ENCODE data around the gene PHLDA2. TPM values are rescaled to one million over a fixed set of nuclear protein-coding genes. Genes with fewer than 3 reads are reported as not detected.

PHLDA2 gene
- total and polyA plus RNA-seq, 2 donors (not counting 1 experiment from before 2014, with no cell fraction given): 1.4 TPM; not detected in 1

- intact Hi-C loops (cut with micrococcal nuclease): no loop called here
- POLR2A ChIA-PET: no interaction called here
Measured at GRCh38 chr11:2911088-2911784, 18.0 kb downstream of the PHLDA2 start.

More at GRCh38 chr11:2911088-2911784, 18.0 kb downstream of the PHLDA2 start:
- 90% methylated on average over 18 of the region's 18 CpGs for WGBS (ENCODE audit: insufficient coverage)
- no peak overlapping the region for H3K9ac ChIP-seq (ENCODE audit: low read length)
- no peak overlapping the region for H2AFZ ChIP-seq (ENCODE audit: insufficient read depth, low read depth, low read length, poor library complexity, severe bottlenecking)
- Mint-ChIP-seq H3K4me1 (peaks cover 15% of the 10 kb centered on the region), H3K9me3 (ENCODE audit: insufficient read depth) (no peaks in the 10 kb centered on the region), H3K27me3 (no peaks in the 10 kb centered on the region), H3K27ac (no peak overlapping the region), H3K4me3 (no peak overlapping the region)
- H3K79me2 ChIP-seq (ENCODE audit: control insufficient read depth, insufficient read depth, low read length): no peaks in the 10 kb centered on the region
- TF ChIP-seq CTCF (IDR thresholded peaks at IDR 0.05) (no peak), EZH2 (IDR thresholded peaks at IDR 0.05; ENCODE audit: borderline replicate concordance, insufficient read depth, low read depth, low read length, poor library complexity, severe bottlenecking) (no peak)
- CTCF ChIA-PET: interaction anchor here (1.1 kb wide), 1 partner anchor 379 kb away, joined by 6 read pairs; no protein-coding TSS in a partner anchor
- peaks cover 0 to 6% (median 0%) of the 10 kb centered on the region in 3 donors for H3K9me3 ChIP-seq (ENCODE audit: control extremely low read depth in 1 of 3, control insufficient read depth in 2 of 3, insufficient read depth in 1 of 3, low read length in 2 of 3)
- H3K27ac ChIP-seq (ENCODE audit: low read length in 2 of 2): no peak overlapping the region
- H3K4me2 ChIP-seq (replicated peaks; ENCODE audit: low read depth, low read length, poor library complexity, severe bottlenecking): no peak overlapping the region
- ATAC-seq (ENCODE audit: low read depth) (no peak), DNase-seq (no peak)
- peaks cover 12 to 18% of the 10 kb centered on the region in 2 donors for H3K4me1 ChIP-seq (ENCODE audit: control insufficient read depth in 2 of 2, insufficient read depth in 2 of 2, low read length in 2 of 2)
- no peak overlapping the region for H3K4me3 ChIP-seq (ENCODE audit: control extremely low read depth in 1 of 5, extremely low read depth in 1 of 5, insufficient read depth in 1 of 5, low read depth in 2 of 5, low read length in 4 of 5)
- H3K27me3 ChIP-seq (replicated peaks in 1 of 4; ENCODE audit: control extremely low read depth in 1 of 4, control insufficient read depth in 3 of 4, insufficient read depth in 4 of 4, low read length in 3 of 4): no peaks in the 10 kb centered on the region
- H4K20me1 ChIP-seq (ENCODE audit: control insufficient read depth, insufficient read depth, low read length, poor library complexity, severe bottlenecking): no peaks in the 10 kb centered on the region
- no peaks in the 10 kb centered on the region for H3K36me3 ChIP-seq (replicated peaks in 1 of 2; ENCODE audit: control extremely low read depth in 1 of 2, control insufficient read depth in 1 of 2, extremely low read depth in 1 of 2, insufficient read depth in 2 of 2, low read length in 1 of 2)

Data from B cell (primary cell).